ENCODE results near the gene PLEKHM3. TPM values are rescaled to one million over a fixed set of nuclear protein-coding genes. Genes with fewer than 3 reads are reported as not detected.

Gene PLEKHM3
- total and polyA plus RNA-seq, 2 donors (not counting 3 experiments of a cell fraction or from before 2014, with no cell fraction given): 3.1 to 9.1 TPM

DNA sequence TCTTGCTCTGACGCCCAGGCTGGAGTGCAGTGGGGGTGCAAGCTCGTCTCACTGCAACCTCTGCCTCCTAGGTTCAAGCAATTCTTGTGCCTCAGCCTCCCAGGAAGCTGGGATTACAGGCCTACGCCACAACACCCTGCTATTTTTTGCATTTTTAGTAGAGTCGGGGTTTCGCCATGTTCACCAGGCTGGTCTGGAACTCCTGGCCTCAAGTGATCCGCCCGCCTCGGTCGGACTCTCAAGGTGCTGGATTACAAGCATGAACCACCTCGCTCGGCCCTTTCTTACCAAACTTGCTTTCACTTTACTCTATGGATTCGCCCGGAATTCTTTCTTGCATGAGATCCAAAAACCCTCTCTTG lies 252.5 kb downstream of the PLEKHM3 start:
- POLR2A ChIA-PET: no interaction called here
- dilution Hi-C loops (cut with MboI; ENCODE audit: extremely low pct_ligation_motif_present, low sequenced_read_pairs): no loop called here

DNA sequence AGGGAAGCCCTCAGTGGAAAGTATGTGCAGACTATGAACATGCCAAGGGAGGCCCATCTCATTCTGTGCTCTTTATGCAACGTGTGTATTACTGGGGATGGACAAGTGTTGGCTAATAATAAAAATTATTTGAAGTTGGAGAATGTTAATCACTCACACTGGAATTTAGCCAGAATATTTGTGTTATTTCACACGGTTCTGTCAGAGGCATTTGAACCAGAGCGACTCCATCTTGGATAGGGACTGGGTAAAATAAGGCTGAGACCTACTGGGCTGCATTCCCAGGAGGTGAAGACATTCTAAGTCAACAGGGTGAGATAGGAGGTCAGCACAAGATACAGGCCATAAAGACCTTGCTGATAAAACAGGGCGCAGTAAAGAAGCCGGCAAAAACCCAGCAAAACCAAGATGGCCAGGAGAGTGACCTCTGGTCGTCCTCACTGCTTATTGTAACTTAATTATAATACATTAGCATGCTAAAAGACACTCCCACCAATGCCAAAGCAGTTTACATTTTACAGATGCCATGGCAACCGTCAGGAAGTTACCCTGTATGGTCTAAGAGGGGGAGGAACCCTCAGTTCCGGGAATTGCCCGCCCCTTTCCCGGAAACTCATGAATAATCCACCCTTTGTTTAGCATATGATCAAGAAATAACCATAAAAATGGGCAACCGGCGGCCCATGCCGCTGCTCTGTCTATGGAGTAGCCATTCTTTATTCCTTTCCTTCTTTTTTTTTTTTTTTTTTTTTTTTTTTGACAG lies 253.1 kb downstream of the PLEKHM3 start:
- H3K4me2 ChIP-seq (ENCODE audit: insufficient read depth, low read length): no peak overlapping the region
- intact Hi-C loops (cut with micrococcal nuclease): no loop called here
- DNase-seq (ENCODE audit: low read depth, low spot score) (no peak), FAIRE-seq (no peak)
- no peak overlapping the region for H3K27ac ChIP-seq (ENCODE audit: insufficient read depth, low read depth, low read length)
- no peaks in the 10 kb centered on the region for H3K36me3 ChIP-seq (ENCODE audit: control insufficient read depth in 2 of 2, extremely low read depth in 1 of 2, insufficient read depth in 2 of 2, low read length in 2 of 2)
- BruUV-seq (replicated peaks): no TSS peak
- H3K9ac ChIP-seq (replicated peaks; ENCODE audit: extremely low read depth, insufficient read depth, low read length): no peak overlapping the region
- H3K4me1 ChIP-seq (ENCODE audit: control insufficient read depth, extremely low read depth, insufficient read depth, low read length): peaks cover 16% of the 10 kb centered on the region
- POLR2A ChIA-PET: no interaction called here
- no peaks in the 10 kb centered on the region for H4K20me1 ChIP-seq (replicated peaks; ENCODE audit: control insufficient read depth, extremely low read depth, insufficient read depth, low read length)
- H2AFZ ChIP-seq (ENCODE audit: low read depth, low read length): no peak overlapping the region
- H3K27me3 ChIP-seq (ENCODE audit: control insufficient read depth in 2 of 2, insufficient read depth in 2 of 2, low read length in 2 of 2): no peaks in the 10 kb centered on the region
- TF ChIP-seq MYC (IDR thresholded peaks at IDR 0.05; ENCODE audit: low read depth, low read length): no peak
- no peak for TF ChIP-seq POLR2A (IDR thresholded peaks at IDR 0.05; ENCODE audit: low read depth, low read length)
- no peak for TF ChIP-seq FOS (IDR thresholded peaks at IDR 0.05; ENCODE audit: borderline replicate concordance, insufficient read depth, low read length)
- TF ChIP-seq EZH2 (IDR thresholded peaks at IDR 0.05; ENCODE audit: borderline replicate concordance, low read depth, low read length, severe bottlenecking): no peak
- TF ChIP-seq, protein P1, sequence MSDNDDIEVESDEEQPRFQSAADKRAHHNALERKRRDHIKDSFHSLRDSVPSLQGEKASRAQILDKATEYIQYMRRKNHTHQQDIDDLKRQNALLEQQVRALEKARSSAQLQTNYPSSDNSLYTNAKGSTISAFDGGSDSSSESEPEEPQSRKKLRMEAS (IDR thresholded peaks at IDR 0.05; ENCODE audit: insufficient read depth, insufficient read length): no peak
- TF ChIP-seq, protein P2, sequence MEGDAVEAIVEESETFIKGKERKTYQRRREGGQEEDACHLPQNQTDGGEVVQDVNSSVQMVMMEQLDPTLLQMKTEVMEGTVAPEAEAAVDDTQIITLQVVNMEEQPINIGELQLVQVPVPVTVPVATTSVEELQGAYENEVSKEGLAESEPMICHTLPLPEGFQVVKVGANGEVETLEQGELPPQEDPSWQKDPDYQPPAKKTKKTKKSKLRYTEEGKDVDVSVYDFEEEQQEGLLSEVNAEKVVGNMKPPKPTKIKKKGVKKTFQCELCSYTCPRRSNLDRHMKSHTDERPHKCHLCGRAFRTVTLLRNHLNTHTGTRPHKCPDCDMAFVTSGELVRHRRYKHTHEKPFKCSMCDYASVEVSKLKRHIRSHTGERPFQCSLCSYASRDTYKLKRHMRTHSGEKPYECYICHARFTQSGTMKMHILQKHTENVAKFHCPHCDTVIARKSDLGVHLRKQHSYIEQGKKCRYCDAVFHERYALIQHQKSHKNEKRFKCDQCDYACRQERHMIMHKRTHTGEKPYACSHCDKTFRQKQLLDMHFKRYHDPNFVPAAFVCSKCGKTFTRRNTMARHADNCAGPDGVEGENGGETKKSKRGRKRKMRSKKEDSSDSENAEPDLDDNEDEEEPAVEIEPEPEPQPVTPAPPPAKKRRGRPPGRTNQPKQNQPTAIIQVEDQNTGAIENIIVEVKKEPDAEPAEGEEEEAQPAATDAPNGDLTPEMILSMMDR (IDR thresholded peaks at IDR 0.05; ENCODE audit: extremely low read depth in 1 of 2, insufficient read depth in 1 of 2, low read depth in 1 of 2, low read length in 2 of 2): no peak
- TF ChIP-seq POLR2AphosphoS5 (IDR thresholded peaks at IDR 0.05; ENCODE audit: insufficient read depth, low read depth, low read length): no peak
- TF ChIP-seq JUN (IDR thresholded peaks at IDR 0.05; ENCODE audit: borderline replicate concordance, insufficient read depth, insufficient read length, low read depth): no peak
- no peak for TF ChIP-seq GATA2 (IDR thresholded peaks at IDR 0.05; ENCODE audit: insufficient read depth, insufficient read length, low read depth, low read length)
- H3K9me1 ChIP-seq (replicated peaks; ENCODE audit: control insufficient read depth, extremely low read depth, insufficient read depth, low read length): no peaks in the 10 kb centered on the region
- H3K79me2 ChIP-seq (ENCODE audit: control insufficient read depth, insufficient read depth, low read length): no peaks in the 10 kb centered on the region
- H3K4me3 ChIP-seq (replicated peaks in 1 of 3; ENCODE audit: insufficient read depth in 1 of 3, low read depth in 1 of 3, low read length in 3 of 3): no peak overlapping the region
- H3K9me3 ChIP-seq (replicated peaks; ENCODE audit: control insufficient read depth, insufficient read depth, low read length): no peaks in the 10 kb centered on the region
- CTCF ChIA-PET: no interaction called here
- dilution Hi-C loops (cut with MboI; ENCODE audit: extremely low pct_ligation_motif_present, low sequenced_read_pairs): no loop called here

More for the DNA sequence above, 252.5 kb downstream of the PLEKHM3 start:
- Histone ChIP-seq H3K9ac (replicated peaks; ENCODE audit: extremely low read depth, insufficient read depth, low read length) (no peak overlapping the region), H3K79me2 (ENCODE audit: control insufficient read depth, insufficient read depth, low read length) (no peaks in the 10 kb centered on the region), H3K36me3 (ENCODE audit: control insufficient read depth in 2 of 2, extremely low read depth in 1 of 2, insufficient read depth in 2 of 2, low read length in 2 of 2) (no peaks in the 10 kb centered on the region), H3K4me3 (replicated peaks in 1 of 3; ENCODE audit: insufficient read depth in 1 of 3, low read depth in 1 of 3, low read length in 3 of 3) (no peak overlapping the region), H3K27me3 (ENCODE audit: control insufficient read depth in 2 of 2, insufficient read depth in 2 of 2, low read length in 2 of 2) (no peaks in the 10 kb centered on the region), H3K4me1 (ENCODE audit: control insufficient read depth, extremely low read depth, insufficient read depth, low read length) (peaks cover 16% of the 10 kb centered on the region), H3K9me1 (replicated peaks; ENCODE audit: control insufficient read depth, extremely low read depth, insufficient read depth, low read length) (no peaks in the 10 kb centered on the region), H2AFZ (ENCODE audit: low read depth, low read length) (no peak overlapping the region), H3K4me2 (ENCODE audit: insufficient read depth, low read length) (no peak overlapping the region), H3K9me3 (replicated peaks; ENCODE audit: control insufficient read depth, insufficient read depth, low read length) (no peaks in the 10 kb centered on the region), H4K20me1 (replicated peaks; ENCODE audit: control insufficient read depth, extremely low read depth, insufficient read depth, low read length) (no peaks in the 10 kb centered on the region), H3K27ac (ENCODE audit: insufficient read depth, low read depth, low read length) (no peak overlapping the region)
- CTCF ChIA-PET: no interaction called here
- FAIRE-seq (no peak), DNase-seq (ENCODE audit: low read depth, low spot score) (no peak)
- intact Hi-C loops (cut with micrococcal nuclease): no loop called here
- TF ChIP-seq, protein P1 (IDR thresholded peaks at IDR 0.05; ENCODE audit: insufficient read depth, insufficient read length): no peak
- BruUV-seq (replicated peaks): no TSS peak
